GM19452 (cell line): ENCODE measurements around the gene IMPACT.

Experiments used
- ATAC-seq: cut with Tn5 transposase; IDR thresholded peaks from one replicate; pipeline ENCODE4 v1.9.1; 2021; ENCODE audit not compliant: unreplicated experiment

The IMPACT gene

GRCh38 chr18:24420551-24420950, 5.9 kb upstream of the IMPACT start:
- no peak for ATAC-seq

DNA sequence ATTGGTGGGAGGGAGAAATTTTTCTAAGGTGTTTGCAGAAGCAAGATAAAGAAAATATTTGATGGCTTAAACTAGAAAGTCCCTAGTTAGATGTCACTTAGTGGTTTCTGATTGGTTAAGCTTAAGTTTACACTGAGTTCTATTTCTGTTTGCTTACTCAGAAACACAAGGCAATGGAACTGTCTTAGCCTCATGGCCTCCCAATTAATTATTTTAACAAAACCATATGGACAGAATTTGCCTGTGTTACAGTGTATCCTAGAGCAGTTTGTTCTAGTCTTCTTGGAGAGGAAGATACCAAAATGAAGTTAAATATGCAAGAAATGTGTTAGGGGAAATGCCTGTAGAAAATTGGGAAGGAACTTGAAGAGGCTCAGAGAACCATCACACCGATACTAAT, 4.6 kb upstream of the IMPACT start:
- ATAC-seq = no peak

DNA sequence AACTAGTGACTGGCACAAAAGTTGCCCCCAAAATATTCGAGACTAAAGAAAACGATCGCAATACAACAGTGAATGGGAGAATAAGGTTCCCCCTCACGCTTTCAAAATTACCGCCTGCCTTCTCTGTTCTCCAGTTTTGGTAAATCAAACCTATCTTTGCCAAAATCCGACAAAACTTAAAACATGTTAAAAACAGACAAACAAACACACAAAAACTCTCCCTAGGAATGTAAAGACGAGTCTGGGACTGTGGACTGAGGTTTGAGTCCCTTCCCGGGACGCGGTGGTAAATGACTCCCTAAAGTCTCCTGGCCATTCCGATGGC, 435 bp upstream of the IMPACT start:
- no peak for ATAC-seq

GRCh38 chr18:24427484-24427883, 1.0 kb downstream of the IMPACT start:
- no peak for ATAC-seq

DNA sequence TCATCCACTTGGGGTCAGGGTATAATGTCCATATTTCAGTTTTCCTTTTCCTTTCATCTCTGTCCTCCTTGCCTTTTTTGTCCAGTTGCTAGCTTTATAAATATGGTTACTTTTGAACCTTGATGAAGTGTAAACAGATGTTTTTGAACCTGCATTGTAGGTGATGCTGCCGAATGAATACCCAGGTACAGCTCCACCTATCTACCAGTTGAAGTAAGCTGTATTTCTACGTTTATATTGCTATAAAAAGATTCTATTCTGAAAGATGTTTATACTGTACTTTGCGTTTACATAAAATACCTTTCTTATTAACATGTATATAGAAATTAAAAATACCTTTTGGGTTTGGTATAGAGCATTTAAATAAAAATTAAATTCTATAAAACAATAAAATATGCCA, 2.2 kb downstream of the IMPACT start:
- ATAC-seq = no peak

DNA sequence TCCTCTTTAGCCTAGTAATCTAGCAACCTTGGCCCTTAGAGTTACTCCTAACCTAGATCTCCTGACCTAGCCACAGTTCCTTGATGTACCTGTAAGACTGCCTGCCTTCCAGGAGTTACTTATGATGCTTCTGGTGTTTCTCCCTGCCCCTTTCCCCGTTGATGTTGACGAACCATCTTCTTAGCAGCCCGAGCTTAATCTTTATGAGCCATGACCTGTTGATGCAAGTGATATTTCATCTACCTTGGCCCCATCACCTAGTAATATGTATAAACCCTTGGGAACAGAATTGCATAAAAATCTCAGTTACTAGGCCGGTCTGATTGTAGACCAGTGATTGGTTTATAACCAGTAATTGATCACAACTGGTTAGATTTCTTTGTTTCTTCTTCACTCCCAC, 2.7 kb downstream of the IMPACT start:
- ATAC-seq = no peak

DNA sequence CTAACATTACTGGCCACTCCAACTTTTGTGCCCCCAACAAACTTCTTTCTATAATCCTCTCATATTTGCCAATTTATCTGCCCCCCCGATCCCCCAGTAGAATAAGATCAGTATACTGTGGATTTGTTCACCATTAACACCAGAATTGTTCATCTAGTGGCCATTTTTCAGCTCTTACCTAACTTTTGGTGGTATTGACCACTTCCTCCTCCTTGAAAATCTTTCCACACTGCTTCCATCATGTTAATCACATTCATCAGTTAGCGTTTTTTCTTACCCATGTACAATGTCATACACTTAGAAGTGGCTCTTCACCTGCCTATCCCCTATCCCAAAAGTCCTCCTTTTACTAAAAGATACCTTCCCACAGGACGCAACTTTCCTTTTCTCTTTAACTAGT, 6.1 kb downstream of the IMPACT start:
- ATAC-seq = no peak

- ATAC-seq = no peak
These were observed 10.5 kb downstream of the IMPACT start for GRCh38 chr18:24436939-24437338.

- no peak for ATAC-seq
These were observed 17.4 kb downstream of the IMPACT start for GRCh38 chr18:24443870-24444269.

- peak; percentile 69 for ATAC-seq
These were observed 20.0 kb downstream of the IMPACT start for GRCh38 chr18:24446453-24446852.

DNA sequence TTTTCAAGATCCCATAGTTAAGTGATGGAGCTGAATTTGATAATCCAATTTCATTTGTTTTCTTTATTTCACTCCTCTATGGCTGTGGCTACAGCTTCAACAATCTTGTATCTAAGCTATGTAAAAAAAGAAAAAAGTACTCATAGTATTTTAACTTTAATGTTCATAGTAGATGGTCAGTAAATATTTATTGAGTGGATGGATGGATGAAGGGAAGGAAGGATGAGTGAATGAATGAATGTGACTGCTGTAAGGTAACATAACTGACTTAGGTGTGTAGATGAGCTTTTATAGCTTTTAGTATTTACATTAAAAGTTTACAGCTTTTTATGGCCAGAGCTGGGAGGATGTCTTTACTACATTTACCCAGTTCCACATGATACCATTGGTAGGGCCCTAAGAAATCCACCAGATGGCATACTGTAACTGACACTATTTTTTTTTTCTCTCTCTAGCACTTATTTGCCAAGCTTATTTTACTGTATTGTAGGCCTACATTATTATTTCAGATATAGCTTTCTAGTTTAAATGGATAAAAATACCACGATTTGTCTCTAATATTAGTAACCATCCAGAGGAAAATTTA, 20.6 kb downstream of the IMPACT start:
- no peak for ATAC-seq

- ATAC-seq = no peak
These were observed 21.5 kb downstream of the IMPACT start for GRCh38 chr18:24447961-24448360.

GRCh38 chr18:24456549-24456948, 30.1 kb downstream of the IMPACT start:
- peak; percentile 96 for ATAC-seq

- no peak for ATAC-seq
These were observed 33.3 kb downstream of the IMPACT start for GRCh38 chr18:24459772-24460171.

DNA sequence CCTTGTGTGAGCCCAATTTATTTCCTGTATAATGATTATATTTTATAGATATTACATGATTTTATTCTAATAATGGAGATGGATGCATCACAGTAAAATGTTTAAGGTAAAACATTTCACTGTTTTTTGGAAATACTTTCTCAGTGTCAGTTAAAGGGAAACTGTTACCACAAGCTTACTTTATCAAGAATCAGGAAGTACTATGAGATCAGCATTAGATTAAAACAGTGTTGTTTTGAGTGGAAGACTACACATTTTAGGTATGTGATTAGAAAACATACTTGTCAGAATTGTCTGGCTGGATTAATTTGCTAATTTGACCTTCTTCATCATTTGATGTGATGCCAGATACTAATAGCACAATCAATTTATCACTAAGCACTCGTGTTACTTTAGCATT, 33.9 kb downstream of the IMPACT start, which contains the start of gene HRH4:
Gene HRH4 (plus strand): TSS at position 250 of the 400 bp plus-strand sequence. CDS start 92 bp downstream, at position 342.
- no peak for ATAC-seq

DNA sequence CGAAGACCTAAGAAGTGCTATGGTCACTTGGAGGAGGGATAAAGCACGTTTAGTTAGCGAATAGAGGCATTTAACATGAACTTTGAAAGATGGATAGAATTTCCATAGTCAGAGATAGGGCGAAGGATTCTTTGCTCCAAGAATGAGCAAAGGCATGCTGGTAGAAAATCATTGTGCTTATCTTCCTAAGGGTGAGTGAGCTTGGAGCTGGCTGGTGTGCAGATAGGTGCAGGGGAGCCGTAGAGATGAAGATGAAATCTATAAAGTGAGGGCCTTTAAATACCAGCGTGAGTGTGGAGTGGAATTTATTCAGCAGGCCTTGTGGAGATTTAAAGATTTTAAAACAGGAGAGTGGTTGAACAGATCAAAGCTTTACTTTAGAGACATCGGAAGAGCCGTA, 35.5 kb downstream of the IMPACT start:
- ATAC-seq = no peak

GRCh38 chr18:24462838-24463775, 36.6 kb downstream of the IMPACT start:
- ATAC-seq = no peak

DNA sequence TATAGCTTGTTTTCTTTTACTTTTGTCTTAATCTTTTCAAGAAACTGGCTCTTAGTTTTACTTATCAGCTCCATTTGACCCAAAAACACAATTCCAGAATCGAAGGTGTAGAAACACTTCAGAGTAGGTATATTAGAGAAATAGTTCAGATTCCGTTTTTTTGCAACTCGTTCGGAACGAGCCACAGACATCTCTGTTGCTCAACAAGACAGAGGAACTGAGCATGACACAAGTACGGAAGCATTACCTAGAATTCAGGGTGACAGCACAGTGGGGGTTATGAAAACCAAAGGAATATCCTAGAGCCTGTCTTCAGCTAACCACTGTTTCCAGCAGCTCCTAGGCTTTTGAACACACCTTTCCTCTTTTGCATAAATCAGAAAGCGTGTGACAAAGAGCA, 39.0 kb downstream of the IMPACT start:
- no peak for ATAC-seq

DNA sequence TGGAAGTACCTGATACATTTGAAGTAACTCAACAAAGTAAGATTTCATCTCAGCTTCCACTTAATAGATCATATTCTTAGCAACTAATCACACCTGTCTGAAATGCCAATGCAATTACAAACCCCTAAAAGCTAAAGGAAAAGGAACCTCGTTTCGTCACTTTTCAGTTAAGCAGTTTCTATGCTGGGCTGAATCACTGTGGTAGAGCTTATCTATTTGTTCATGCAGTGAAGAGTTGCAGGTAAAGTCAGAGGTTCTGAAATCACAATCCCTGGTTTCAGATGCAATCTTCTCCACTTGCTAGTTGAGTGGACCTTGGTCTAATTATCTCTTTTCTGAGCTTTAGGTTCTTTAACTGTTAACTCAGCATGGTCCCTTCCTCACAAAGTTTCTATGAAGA, 40.3 kb downstream of the IMPACT start:
- ATAC-seq = no peak

GRCh38 chr18:24470022-24470618, 43.6 kb downstream of the IMPACT start:
- ATAC-seq = no peak

DNA sequence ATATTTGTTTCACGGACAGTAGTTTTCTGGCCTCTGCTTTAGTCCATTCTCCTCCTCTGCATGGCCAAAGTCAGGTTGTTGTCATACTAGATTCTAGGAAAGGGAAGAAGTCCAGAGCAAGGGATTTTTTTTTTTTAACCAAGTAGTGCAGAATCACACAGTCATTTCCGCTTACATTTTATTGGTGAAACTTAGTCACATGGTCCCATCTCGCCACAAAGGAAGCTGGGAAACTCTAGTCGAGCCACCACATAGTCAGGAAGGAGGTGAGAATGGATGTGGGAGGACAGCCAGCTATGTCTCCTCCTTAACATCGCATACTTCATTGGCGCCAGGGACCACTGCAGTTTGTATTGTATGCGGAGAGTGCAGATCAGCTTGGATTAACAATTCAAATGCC, 44.3 kb downstream of the IMPACT start:
- no peak for ATAC-seq

DNA sequence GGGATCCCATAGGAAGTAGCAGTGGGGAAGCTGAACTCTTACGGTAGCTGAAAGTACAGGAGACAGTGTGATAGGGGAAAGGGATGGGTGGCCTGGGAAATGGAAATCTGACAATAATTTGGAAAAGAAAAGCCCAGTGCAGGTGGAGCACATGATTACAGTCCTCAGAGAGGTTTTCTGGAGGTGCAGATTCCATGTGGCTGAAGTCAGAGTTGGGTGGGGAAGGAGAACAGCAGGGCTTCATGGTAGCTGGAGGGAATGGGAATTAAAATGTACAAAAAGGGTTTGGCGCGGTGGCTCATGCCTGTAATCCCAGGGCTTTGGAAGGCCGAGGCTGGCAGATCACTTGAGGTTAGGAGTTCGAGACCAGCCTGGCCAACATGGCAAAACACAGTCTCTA, 46.1 kb downstream of the IMPACT start:
- no peak for ATAC-seq
